Ovary (tissue), 9 donors: ENCODE data around the gene PDLIM3. TPM values are rescaled to one million over a fixed set of nuclear protein-coding genes. Genes with fewer than 3 reads are reported as not detected.
"Not testable (repeated sequence)": the region's sequence is repeated elsewhere in the genome, so short reads cannot be mapped to it uniquely, and the experiment has no call there.

Experiments
- DNase-seq, 5 donors: peaks; one replicate each; pipeline ENCODE4 v3.0.0-alpha.2; 2019 to 2020
- H3K27ac ChIP-seq, 2 donors: fragments of 200-600 bp; one replicate each; pipeline versions ENCODE4 v1.5.1 to v1.8.0; 2019 to 2022
- H3K27me3 ChIP-seq: fragments of 200-600 bp; one replicate; pipeline ENCODE4 v1.8.0; 2022
- H3K36me3 ChIP-seq: fragments of 200-600 bp; sonication (generic); one replicate; pipeline ENCODE4 v1.5.1; 2019
- H3K4me1 ChIP-seq: one replicate; pipeline ENCODE4 v1.8.1; 2013; ENCODE audit warnings: mild to moderate bottlenecking, moderate library complexity; ENCODE audit not compliant: insufficient read depth
- H3K4me3 ChIP-seq: fragments of 200-600 bp; sonication (generic); one replicate; pipeline ENCODE4 v1.5.1; 2017
- H3K9me3 ChIP-seq, 2 donors: fragments of 200-600 bp in 1 of 2; sonication (generic) in 1 of 2; one replicate each; pipeline versions ENCODE4 v1.5.1 to v1.8.1; 2013 to 2019; ENCODE audit warnings: mild to moderate bottlenecking in 1 of 2, moderate library complexity in 1 of 2
- EP300 ChIP-seq: sonication (generic); formaldehyde crosslinking; IDR thresholded peaks from one replicate; pipeline ENCODE4 v1.6.1; 2017; ENCODE audit warnings: antibody characterized with exemption
- POLR2A ChIP-seq: fragments of 450-650 bp; IDR thresholded peaks from one replicate; pipeline ENCODE4 v1.6.1; 2017; ENCODE audit warnings: antibody characterized with exemption, mild to moderate bottlenecking, moderate library complexity
- WGBS, 3 donors: extraction: QIAGEN DNeasy Blood & Tissue Kit in 1 of 3; methylation state at CpG; one replicate each; pipeline versions ENCODE4 v1.1.5 to v1.1.7; 2013 to 2017; 5-methylcytosine and 5-hydroxymethylcytosine counted together
- intact Hi-C, 4 donors: fragments of 100-400 bp; cut with DNase I; formaldehyde crosslinking; loops; one replicate each; pipeline versions ENCODE4 v1.11.0 to v1.15.1; 2022 to 2023
- polyA plus RNA-seq, 2 donors: library from polyadenylated mRNA; stranded (reverse); fragments of 200-250 nt in 1 of 2; fragments of 350-450 nt in 1 of 2; fragmentation: Illumina TruSeq in 1 of 2; extraction: RNeasy Lipid Tissue Mini Kit (QIAGEN cat#74804) in 1 of 2; gene quantifications; one replicate each; pipeline ENCODE4 v1.2.3, GENCODE V29; 2013 to 2014
- total RNA-seq, 7 donors: library from RNA; depleted of rRNA in 2 of 7; stranded (reverse); fragments of >200 nt in 2 of 7; fragmentation: NEBNext Ultra II Directional in 3 of 7; extraction: Animal tissue kit (Norgen Biotek cat#: 25700) in 3 of 7; gene quantifications; one replicate each; pipeline versions ENCODE4 v1.1.0 to v1.2.4, GENCODE V29; 2016 to 2023
- TF ChIP-seq, protein P1 (sequence below), 3 donors: fragments of 450-650 bp in 2 of 3; fragments of 200-600 bp in 1 of 3; IDR thresholded peaks; one replicate each; pipeline versions ENCODE4 v1.5.1 to v1.8.0; 2016 to 2022; ENCODE audit warnings: antibody characterized with exemption in 3 of 3, mild to moderate bottlenecking in 1 of 3
- donor health status: DM: no; HTN: no; CAD: no; lungs with moderate emphysema.
- donor health status: DM: no; HTN: no; CAD: no.
- donor health status: Bipolar disorder and iron deficiency.
- donor health status: DM: yes; HTN: yes; CAD: no.
- donor health status: DM: no; HTN: no; CAD: no.
- donor health status: DM: yes; HTN: yes; CAD: no.

PDLIM3 gene
- total and polyA plus RNA-seq, 9 donors = 40.9 to 220 (median 78.7) TPM

GRCh38 chr4:185518069-185518468 is 17.2 kb downstream of the PDLIM3 start:
- H3K9me3 ChIP-seq = no peaks in the 10 kb centered on the region
- no peak overlapping the region for H3K4me3 ChIP-seq
- DNase-seq = no peak
- no peaks in the 10 kb centered on the region for H3K36me3 ChIP-seq
- peaks cover 7% of the 10 kb centered on the region for H3K4me1 ChIP-seq
- TF ChIP-seq EP300 (no peak), POLR2A (no peak)
- TF ChIP-seq, protein P1, sequence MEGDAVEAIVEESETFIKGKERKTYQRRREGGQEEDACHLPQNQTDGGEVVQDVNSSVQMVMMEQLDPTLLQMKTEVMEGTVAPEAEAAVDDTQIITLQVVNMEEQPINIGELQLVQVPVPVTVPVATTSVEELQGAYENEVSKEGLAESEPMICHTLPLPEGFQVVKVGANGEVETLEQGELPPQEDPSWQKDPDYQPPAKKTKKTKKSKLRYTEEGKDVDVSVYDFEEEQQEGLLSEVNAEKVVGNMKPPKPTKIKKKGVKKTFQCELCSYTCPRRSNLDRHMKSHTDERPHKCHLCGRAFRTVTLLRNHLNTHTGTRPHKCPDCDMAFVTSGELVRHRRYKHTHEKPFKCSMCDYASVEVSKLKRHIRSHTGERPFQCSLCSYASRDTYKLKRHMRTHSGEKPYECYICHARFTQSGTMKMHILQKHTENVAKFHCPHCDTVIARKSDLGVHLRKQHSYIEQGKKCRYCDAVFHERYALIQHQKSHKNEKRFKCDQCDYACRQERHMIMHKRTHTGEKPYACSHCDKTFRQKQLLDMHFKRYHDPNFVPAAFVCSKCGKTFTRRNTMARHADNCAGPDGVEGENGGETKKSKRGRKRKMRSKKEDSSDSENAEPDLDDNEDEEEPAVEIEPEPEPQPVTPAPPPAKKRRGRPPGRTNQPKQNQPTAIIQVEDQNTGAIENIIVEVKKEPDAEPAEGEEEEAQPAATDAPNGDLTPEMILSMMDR (IDR thresholded peaks at IDR 0.05) = no peak
- intact Hi-C loops = no loop called here
- peak overlapping the region in 1 of 2 donors; percentile 58 for H3K27ac ChIP-seq
- H3K27me3 ChIP-seq = no peaks in the 10 kb centered on the region

DNA sequence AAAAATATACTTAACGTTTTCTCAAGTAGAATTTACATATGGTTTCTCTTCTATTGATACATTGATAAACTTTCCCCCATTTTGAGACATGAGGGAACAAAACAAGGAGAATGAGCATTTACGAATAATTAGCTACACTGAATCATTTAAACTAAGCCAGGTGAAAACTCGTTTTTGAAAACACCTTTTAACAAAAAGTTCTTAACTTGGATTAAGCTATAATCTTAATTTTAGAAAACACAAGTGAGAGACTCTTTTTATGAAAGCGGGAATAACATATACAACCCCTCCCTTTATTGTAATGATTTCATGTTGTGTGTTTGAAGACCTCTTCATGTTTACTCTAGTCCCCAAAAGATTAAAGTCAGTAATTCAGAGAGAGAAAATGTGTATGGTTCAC is 20.1 kb downstream of the PDLIM3 start:
- H3K4me1 ChIP-seq = peaks cover 7% of the 10 kb centered on the region
- TF ChIP-seq POLR2A (no peak), EP300 (no peak)
- H3K27ac ChIP-seq = no peak overlapping the region
- no peaks in the 10 kb centered on the region for H3K9me3 ChIP-seq
- intact Hi-C loops = no loop called here
- H3K36me3 ChIP-seq = no peaks in the 10 kb centered on the region
- 87 to 88% (median 88%) methylated on average over 4 of the region's 4 CpGs for WGBS, 3 donors
- H3K27me3 ChIP-seq = no peaks in the 10 kb centered on the region
- no peak overlapping the region for H3K4me3 ChIP-seq
- no peak for DNase-seq

DNA sequence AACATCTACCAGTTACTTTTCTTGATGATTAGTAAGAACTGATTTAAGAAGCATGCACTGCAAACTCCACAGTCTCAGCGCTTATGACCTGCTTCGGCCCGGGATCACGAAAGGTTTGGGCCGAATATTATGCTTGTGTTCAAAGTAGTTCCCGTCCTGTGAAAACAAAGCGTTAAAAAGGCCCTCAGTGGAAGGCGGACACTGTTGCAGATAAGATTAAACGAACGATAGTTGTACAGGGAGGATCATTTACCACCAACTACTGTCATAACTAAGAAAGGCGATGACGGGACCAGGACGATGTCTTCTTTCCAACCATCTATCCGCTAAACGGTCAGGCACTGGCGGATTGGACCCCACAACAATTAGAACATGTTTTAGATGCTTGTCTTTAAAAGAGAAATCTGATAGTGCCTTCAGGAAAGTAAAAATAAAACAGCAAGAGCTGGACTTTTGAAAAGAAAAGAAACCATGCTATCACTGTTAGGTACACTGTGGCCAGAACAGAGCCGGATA is 21.1 kb downstream of the PDLIM3 start:
- H3K27me3 ChIP-seq = no peaks in the 10 kb centered on the region
- intact Hi-C loops = no loop called here
- no peaks in the 10 kb centered on the region for H3K36me3 ChIP-seq
- H3K4me1 ChIP-seq = peaks cover 7% of the 10 kb centered on the region
- DNase-seq = no peak
- WGBS, 3 donors = 50 to 76% (median 59%) methylated on average over 17 of the region's 17 CpGs
- H3K27ac ChIP-seq = no peak overlapping the region
- H3K9me3 ChIP-seq = no peaks in the 10 kb centered on the region
- H3K4me3 ChIP-seq = no peak overlapping the region
- TF ChIP-seq, protein P1 (IDR thresholded peaks at IDR 0.05) = no peak
- no peak for TF ChIP-seq POLR2A
- TF ChIP-seq EP300 = no peak

- WGBS, 3 donors = 23 to 38% (median 30%) methylated on average over 10 of the region's 10 CpGs
- Histone ChIP-seq H3K4me3 (no peak overlapping the region), H3K36me3 (no peaks in the 10 kb centered on the region), H3K9me3 (no peaks in the 10 kb centered on the region), H3K27ac (no peak overlapping the region), H3K27me3 (no peaks in the 10 kb centered on the region), H3K4me1 (peaks cover 7% of the 10 kb centered on the region)
- TF ChIP-seq EP300 = no peak
- no peak for TF ChIP-seq POLR2A
- TF ChIP-seq, protein P1 (IDR thresholded peaks at IDR 0.05) = no peak
- intact Hi-C loops = no loop called here
- DNase-seq = no peak
These were observed 21.7 kb downstream of the PDLIM3 start for GRCh38 chr4:185513489-185514181.

DNA sequence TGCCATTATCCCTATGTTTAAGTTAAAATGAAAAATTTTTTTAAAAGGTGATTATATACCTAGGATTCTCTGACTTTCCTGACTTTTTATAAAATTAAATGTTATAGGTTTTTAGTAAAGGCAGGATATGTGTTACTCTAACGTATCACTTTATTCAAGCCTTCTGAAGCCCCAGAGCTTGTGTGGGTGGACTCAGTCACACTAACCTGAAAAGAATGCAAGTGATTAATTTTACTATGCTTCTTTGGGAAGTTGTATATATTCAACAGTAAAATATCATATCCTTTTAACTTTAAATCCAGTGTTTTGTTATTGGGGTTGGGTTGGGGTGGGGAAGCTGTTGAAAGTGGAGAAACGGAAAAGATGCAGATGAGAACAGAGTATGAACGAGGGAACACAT is 22.8 kb downstream of the PDLIM3 start:
- intact Hi-C loops = no loop called here
- H3K36me3 ChIP-seq = no peaks in the 10 kb centered on the region
- DNase-seq = no peak
- no peaks in the 10 kb centered on the region for H3K27me3 ChIP-seq
- TF ChIP-seq EP300 = no peak
- no peak for TF ChIP-seq POLR2A
- TF ChIP-seq, protein P1 (IDR thresholded peaks at IDR 0.05) = no peak
- no peak overlapping the region for H3K4me3 ChIP-seq
- H3K4me1 ChIP-seq = peaks cover 6% of the 10 kb centered on the region
- H3K27ac ChIP-seq = no peak overlapping the region
- WGBS, 3 donors = 58 to 66% (median 61%) methylated on average over 3 of the region's 3 CpGs
- no peaks in the 10 kb centered on the region for H3K9me3 ChIP-seq

- H3K27me3 ChIP-seq, H3K4me3 ChIP-seq, H3K27ac ChIP-seq, H3K36me3 ChIP-seq, intact Hi-C loops, DNase-seq, H3K4me1 ChIP-seq, H3K9me3 ChIP-seq: not testable (repeated sequence)
- WGBS, 3 donors = 77 to 87% (median 83%) methylated on average over 2 of the region's 2 CpGs
These were observed 24.1 kb downstream of the PDLIM3 start for GRCh38 chr4:185511243-185511642.
